ENCODE data around the gene GALNT11. TPM values are rescaled to one million over a fixed set of nuclear protein-coding genes. Genes with fewer than 3 reads are reported as not detected.
"Not testable (repeated sequence)": the region's sequence is repeated elsewhere in the genome, so short reads cannot be mapped to it uniquely, and the experiment has no call there.

The GALNT11 gene
- total RNA-seq, 1 donor, result 42.7 TPM

GRCh38 chr7:152081088-152081487 is 55.6 kb downstream of the GALNT11 start:
- Histone ChIP-seq H3K27ac (ENCODE audit: low read depth, low read length) (no peak overlapping the region), H3K36me3 (ENCODE audit: insufficient read depth, low read length) (no peaks in the 10 kb centered on the region), H3K4me3 (ENCODE audit: insufficient read depth, low read length) (no peak overlapping the region), H4K20me1 (ENCODE audit: insufficient read depth, low read length) (peaks cover 8% of the 10 kb centered on the region), H3K79me2 (ENCODE audit: insufficient read depth, low read length) (peaks cover 15% of the 10 kb centered on the region), H3K27me3 (ENCODE audit: insufficient read depth, low read length) (no peaks in the 10 kb centered on the region), H3K4me1 (ENCODE audit: insufficient read depth, low read length) (no peaks in the 10 kb centered on the region), H3K4me2 (ENCODE audit: insufficient read depth, low read length) (no peak overlapping the region), H3K9me3 (ENCODE audit: low read depth, low read length) (no peaks in the 10 kb centered on the region), H2AFZ (ENCODE audit: low read length) (no peak overlapping the region)
- no peak for DNase-seq (ENCODE audit: insufficient read length, low spot score, missing footprints)
- no peak for TF ChIP-seq CTCF (IDR thresholded peaks at IDR 0.05; ENCODE audit: extremely low read depth, low read depth, low read length)

GRCh38 chr7:152082073-152082721 is 56.7 kb downstream of the GALNT11 start:
- H3K27me3 ChIP-seq (ENCODE audit: insufficient read depth, low read length); H3K4me3 ChIP-seq (ENCODE audit: insufficient read depth, low read length); H3K9me3 ChIP-seq (ENCODE audit: low read depth, low read length); H3K27ac ChIP-seq (ENCODE audit: low read depth, low read length); H4K20me1 ChIP-seq (ENCODE audit: insufficient read depth, low read length); DNase-seq (ENCODE audit: insufficient read length, low spot score, missing footprints); H3K4me1 ChIP-seq (ENCODE audit: insufficient read depth, low read length); H3K79me2 ChIP-seq (ENCODE audit: insufficient read depth, low read length); H3K4me2 ChIP-seq (ENCODE audit: insufficient read depth, low read length); H2AFZ ChIP-seq (ENCODE audit: low read length); H3K36me3 ChIP-seq (ENCODE audit: insufficient read depth, low read length): not testable (repeated sequence)

- Histone ChIP-seq H4K20me1 (ENCODE audit: insufficient read depth, low read length) (peaks cover 3% of the 10 kb centered on the region), H3K4me3 (ENCODE audit: insufficient read depth, low read length) (no peak overlapping the region), H3K4me1 (ENCODE audit: insufficient read depth, low read length) (no peaks in the 10 kb centered on the region), H3K4me2 (ENCODE audit: insufficient read depth, low read length) (no peak overlapping the region), H3K9me3 (ENCODE audit: low read depth, low read length) (peaks cover 3% of the 10 kb centered on the region), H3K27ac (ENCODE audit: low read depth, low read length) (no peak overlapping the region), H3K27me3 (ENCODE audit: insufficient read depth, low read length) (no peaks in the 10 kb centered on the region), H3K79me2 (ENCODE audit: insufficient read depth, low read length) (peaks cover 9% of the 10 kb centered on the region), H2AFZ (ENCODE audit: low read length) (no peak overlapping the region), H3K36me3 (ENCODE audit: insufficient read depth, low read length) (no peaks in the 10 kb centered on the region)
- no peak for DNase-seq (ENCODE audit: insufficient read length, low spot score, missing footprints)
- no peak for TF ChIP-seq CTCF (IDR thresholded peaks at IDR 0.05; ENCODE audit: extremely low read depth, low read depth, low read length)
Measured at GRCh38 chr7:152085131-152085530, 59.7 kb downstream of the GALNT11 start.

- H3K4me3 ChIP-seq (ENCODE audit: insufficient read depth, low read length), result no peak overlapping the region
- no peak overlapping the region for H2AFZ ChIP-seq (ENCODE audit: low read length)
- TF ChIP-seq CTCF (IDR thresholded peaks at IDR 0.05; ENCODE audit: extremely low read depth, low read depth, low read length), result no peak
- H3K36me3 ChIP-seq (ENCODE audit: insufficient read depth, low read length), result no peaks in the 10 kb centered on the region
- peaks cover 3% of the 10 kb centered on the region for H4K20me1 ChIP-seq (ENCODE audit: insufficient read depth, low read length)
- no peaks in the 10 kb centered on the region for H3K4me1 ChIP-seq (ENCODE audit: insufficient read depth, low read length)
- H3K27me3 ChIP-seq (ENCODE audit: insufficient read depth, low read length), result no peaks in the 10 kb centered on the region
- no peak for DNase-seq (ENCODE audit: insufficient read length, low spot score, missing footprints)
- H3K9me3 ChIP-seq (ENCODE audit: low read depth, low read length), result peaks cover 3% of the 10 kb centered on the region
- H3K27ac ChIP-seq (ENCODE audit: low read depth, low read length), result no peak overlapping the region
- peaks cover 10% of the 10 kb centered on the region for H3K79me2 ChIP-seq (ENCODE audit: insufficient read depth, low read length)
- no peak overlapping the region for H3K4me2 ChIP-seq (ENCODE audit: insufficient read depth, low read length)
Measured at GRCh38 chr7:152086513-152086912, 61.0 kb downstream of the GALNT11 start.
